OCI-LY7 (cell line): ENCODE results near the gene COX6B1.

ENCODE experiments used
- EZH2phosphoT487 ChIP-seq: fragments of 200-600 bp; sonication (generic); IDR thresholded peaks from 2 replicates; pipeline ENCODE4 v1.6.1; 2018; ENCODE audit warnings: low read depth, borderline replicate concordance, mild to moderate bottlenecking, mixed run types, antibody characterized with exemption, low read length, moderate library complexity, mixed read lengths
- TF ChIP-seq, protein P1 (sequence below): fragments of 200-600 bp; sonication (generic); conservative IDR thresholded peaks from 2 replicates; pipeline ENCODE4 v1.5.1; 2014; ENCODE audit warnings: mild to moderate bottlenecking, antibody characterized with exemption, low read length, moderate library complexity, mixed read lengths

DNA sequence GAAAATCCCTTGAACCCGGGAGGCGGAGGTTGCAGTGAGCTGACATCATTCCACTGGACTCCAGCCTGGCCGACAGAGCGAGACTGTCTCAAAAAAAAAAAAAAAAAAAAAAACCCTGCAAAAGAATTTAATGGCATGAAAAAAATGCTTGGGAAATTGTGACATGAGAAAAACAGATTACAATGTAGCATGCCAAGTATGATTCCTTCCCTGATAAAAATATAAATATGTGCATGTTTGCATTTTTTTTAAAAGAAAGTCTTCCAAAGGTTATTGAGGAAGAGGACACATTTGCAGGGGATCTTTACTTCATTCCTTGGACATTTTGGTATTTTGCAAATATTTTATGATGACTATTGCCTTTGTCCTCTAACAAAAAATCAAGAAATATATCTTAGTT is 41.7 kb downstream of the COX6B1 start:
- TF ChIP-seq, protein P1, sequence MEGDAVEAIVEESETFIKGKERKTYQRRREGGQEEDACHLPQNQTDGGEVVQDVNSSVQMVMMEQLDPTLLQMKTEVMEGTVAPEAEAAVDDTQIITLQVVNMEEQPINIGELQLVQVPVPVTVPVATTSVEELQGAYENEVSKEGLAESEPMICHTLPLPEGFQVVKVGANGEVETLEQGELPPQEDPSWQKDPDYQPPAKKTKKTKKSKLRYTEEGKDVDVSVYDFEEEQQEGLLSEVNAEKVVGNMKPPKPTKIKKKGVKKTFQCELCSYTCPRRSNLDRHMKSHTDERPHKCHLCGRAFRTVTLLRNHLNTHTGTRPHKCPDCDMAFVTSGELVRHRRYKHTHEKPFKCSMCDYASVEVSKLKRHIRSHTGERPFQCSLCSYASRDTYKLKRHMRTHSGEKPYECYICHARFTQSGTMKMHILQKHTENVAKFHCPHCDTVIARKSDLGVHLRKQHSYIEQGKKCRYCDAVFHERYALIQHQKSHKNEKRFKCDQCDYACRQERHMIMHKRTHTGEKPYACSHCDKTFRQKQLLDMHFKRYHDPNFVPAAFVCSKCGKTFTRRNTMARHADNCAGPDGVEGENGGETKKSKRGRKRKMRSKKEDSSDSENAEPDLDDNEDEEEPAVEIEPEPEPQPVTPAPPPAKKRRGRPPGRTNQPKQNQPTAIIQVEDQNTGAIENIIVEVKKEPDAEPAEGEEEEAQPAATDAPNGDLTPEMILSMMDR: no peak
- no peak for TF ChIP-seq EZH2phosphoT487
